Hepatocyte (in vitro differentiated cells): ENCODE measurements around the gene JMJD7. TPM values are rescaled to one million over a fixed set of nuclear protein-coding genes. Genes with fewer than 3 reads are reported as not detected.

Source experiments
- DNase-seq: peaks from one replicate; pipeline ENCODE4 v3.0.0-alpha.2; 2016; ENCODE audit warnings: low spot score
- H2AFZ ChIP-seq: fragments of 200-600 bp; sonication (generic); 2 replicates; pipeline ENCODE4 v1.6.0; 2016; ENCODE audit warnings: antibody characterized with exemption, mild to moderate bottlenecking
- H3K27ac ChIP-seq: fragments of 200-600 bp; sonication (generic); 2 replicates; pipeline ENCODE4 v1.5.1; 2016; ENCODE audit warnings: mild to moderate bottlenecking
- H3K27me3 ChIP-seq: fragments of 200-600 bp; sonication (generic); 2 replicates; pipeline ENCODE4 v1.6.1; 2016
- H3K36me3 ChIP-seq: fragments of 200-600 bp; sonication (generic); replicated peaks from 2 replicates; pipeline ENCODE4 v1.5.1; 2016; ENCODE audit warnings: low read depth; ENCODE audit not compliant: insufficient read depth
- H3K4me1 ChIP-seq: fragments of 200-600 bp; sonication (generic); 2 replicates; pipeline ENCODE4 v1.5.1; 2016; ENCODE audit warnings: mild to moderate bottlenecking, moderate library complexity; ENCODE audit not compliant: insufficient read depth
- H3K4me2 ChIP-seq: fragments of 200-600 bp; sonication (generic); 2 replicates; pipeline ENCODE4 v1.6.0; 2016
- H3K4me3 ChIP-seq: fragments of 200-600 bp; sonication (generic); 2 replicates; pipeline ENCODE4 v1.5.1; 2016; ENCODE audit warnings: mild to moderate bottlenecking
- H3K79me2 ChIP-seq: fragments of 200-600 bp; sonication (generic); 2 replicates; pipeline ENCODE4 v1.6.0; 2017; ENCODE audit warnings: mild to moderate bottlenecking
- H3K9me2 ChIP-seq: fragments of 200-600 bp; sonication (generic); replicated peaks from 2 replicates; pipeline ENCODE4 v1.6.0; 2017; ENCODE audit warnings: mild to moderate bottlenecking; ENCODE audit not compliant: insufficient read depth
- H3K9me3 ChIP-seq: fragments of 200-600 bp; sonication (generic); 2 replicates; pipeline ENCODE4 v1.5.1; 2016; ENCODE audit warnings: low read depth, mild to moderate bottlenecking
- H4K20me1 ChIP-seq: fragments of 200-600 bp; sonication (generic); 2 replicates; pipeline ENCODE4 v1.6.0; 2016; ENCODE audit warnings: mild to moderate bottlenecking; ENCODE audit not compliant: insufficient read depth, poor library complexity, severe bottlenecking
- CTCF ChIP-seq: fragments of 200-600 bp; sonication (generic); IDR thresholded peaks from 2 replicates; pipeline ENCODE4 v1.5.1; 2016; ENCODE audit warnings: antibody characterized with exemption, mild to moderate bottlenecking; ENCODE audit not compliant: poor library complexity
- EZH2 ChIP-seq: fragments of 200-600 bp; sonication (generic); IDR thresholded peaks from 2 replicates; pipeline ENCODE4 v1.6.1; 2016; ENCODE audit warnings: antibody characterized with exemption, mild to moderate bottlenecking, borderline replicate concordance
- EZH2phosphoT487 ChIP-seq: fragments of 200-600 bp; sonication (generic); IDR thresholded peaks from one replicate; pipeline ENCODE4 v1.6.1; 2018; ENCODE audit warnings: antibody characterized with exemption, mild to moderate bottlenecking, low read depth, moderate library complexity; ENCODE audit not compliant: unreplicated experiment, severe bottlenecking
- WGBS: methylation state at CpG from one replicate; pipeline ENCODE4 v1.1.6; 2016; ENCODE audit warnings: low lambda C conversion rate; ENCODE audit errors: missing lambda C conversion rate; 5-methylcytosine and 5-hydroxymethylcytosine counted together
- polyA plus RNA-seq: library from polyadenylated mRNA; unstranded; fragments of >200 nt; fragmentation: Nextera tagmentation; extraction: Ambion mirVana; gene quantifications from 2 replicates; pipeline ENCODE4 v1.2.1, GENCODE V29; 2016
- total RNA-seq: library from RNA; depleted of rRNA; stranded (reverse); fragments of >200 nt; gene quantifications from 2 replicates; pipeline ENCODE4 v1.2.3, GENCODE V29; 2014

The JMJD7 gene
- total and polyA plus RNA-seq, 2 experiments from 2014 or later, result 9.9 to 14.1 TPM

GRCh38 chr15:41841131-41841530 lies 13.2 kb downstream of the JMJD7 start:
- H3K36me3 ChIP-seq, result no peaks in the 10 kb centered on the region
- H3K4me3 ChIP-seq, result no peak overlapping the region
- no peak for DNase-seq
- no peak for TF ChIP-seq EZH2
- no peak for TF ChIP-seq CTCF
- TF ChIP-seq EZH2phosphoT487, result no peak
- H3K9me3 ChIP-seq, result no peaks in the 10 kb centered on the region
- 99% methylated on average over 6 of the region's 10 CpGs for WGBS
- H3K27ac ChIP-seq, result no peak overlapping the region
- H3K4me2 ChIP-seq, result no peak overlapping the region
- no peaks in the 10 kb centered on the region for H3K9me2 ChIP-seq
- H3K27me3 ChIP-seq, result no peaks in the 10 kb centered on the region
- H4K20me1 ChIP-seq, result no peaks in the 10 kb centered on the region
- H3K79me2 ChIP-seq, result no peaks in the 10 kb centered on the region
- H2AFZ ChIP-seq, result no peak overlapping the region
- no peaks in the 10 kb centered on the region for H3K4me1 ChIP-seq

GRCh38 chr15:41842229-41842628 lies 14.3 kb downstream of the JMJD7 start:
- no peak overlapping the region for H2AFZ ChIP-seq
- no peak overlapping the region for H3K27ac ChIP-seq
- H3K4me2 ChIP-seq, result no peak overlapping the region
- no peaks in the 10 kb centered on the region for H3K36me3 ChIP-seq
- H3K4me3 ChIP-seq, result no peak overlapping the region
- H3K9me2 ChIP-seq, result no peaks in the 10 kb centered on the region
- no peaks in the 10 kb centered on the region for H3K27me3 ChIP-seq
- TF ChIP-seq EZH2phosphoT487 (no peak), EZH2 (no peak), CTCF (no peak)
- 93% methylated on average over 11 of the region's 12 CpGs for WGBS
- H4K20me1 ChIP-seq, result no peaks in the 10 kb centered on the region
- H3K9me3 ChIP-seq, result no peaks in the 10 kb centered on the region
- no peak for DNase-seq
- no peaks in the 10 kb centered on the region for H3K79me2 ChIP-seq
- no peaks in the 10 kb centered on the region for H3K4me1 ChIP-seq

GRCh38 chr15:41843571-41843970 lies 15.7 kb downstream of the JMJD7 start:
- H3K4me2 ChIP-seq, result no peak overlapping the region
- DNase-seq, result no peak
- no peaks in the 10 kb centered on the region for H3K4me1 ChIP-seq
- H3K36me3 ChIP-seq, result no peaks in the 10 kb centered on the region
- H4K20me1 ChIP-seq, result no peaks in the 10 kb centered on the region
- WGBS, result 85% methylated on average over 10 of the region's 10 CpGs
- H3K79me2 ChIP-seq, result no peaks in the 10 kb centered on the region
- H3K9me2 ChIP-seq, result no peaks in the 10 kb centered on the region
- H3K27me3 ChIP-seq, result no peaks in the 10 kb centered on the region
- H3K27ac ChIP-seq, result no peak overlapping the region
- no peak overlapping the region for H2AFZ ChIP-seq
- no peaks in the 10 kb centered on the region for H3K9me3 ChIP-seq
- no peak overlapping the region for H3K4me3 ChIP-seq
- TF ChIP-seq CTCF, result no peak
- no peak for TF ChIP-seq EZH2
- TF ChIP-seq EZH2phosphoT487, result no peak

GRCh38 chr15:41844814-41845213 lies 16.9 kb downstream of the JMJD7 start:
- no peaks in the 10 kb centered on the region for H3K27me3 ChIP-seq
- no peak for DNase-seq
- H3K9me2 ChIP-seq, result no peaks in the 10 kb centered on the region
- no peak overlapping the region for H3K27ac ChIP-seq
- no peaks in the 10 kb centered on the region for H3K4me1 ChIP-seq
- no peak overlapping the region for H3K4me2 ChIP-seq
- H3K36me3 ChIP-seq, result no peaks in the 10 kb centered on the region
- H3K79me2 ChIP-seq, result no peaks in the 10 kb centered on the region
- WGBS, result 88% methylated on average over 12 of the region's 12 CpGs
- H3K4me3 ChIP-seq, result no peak overlapping the region
- TF ChIP-seq EZH2phosphoT487 (no peak), CTCF (no peak), EZH2 (no peak)
- no peak overlapping the region for H2AFZ ChIP-seq
- H4K20me1 ChIP-seq, result no peaks in the 10 kb centered on the region
- H3K9me3 ChIP-seq, result no peaks in the 10 kb centered on the region
